Measurements from ENCODE around the gene TPD52L2. TPM values are rescaled to one million over a fixed set of nuclear protein-coding genes. Genes with fewer than 3 reads are reported as not detected.

The TPD52L2 gene
- total RNA-seq, 1 experiment from 2014 or later = 192 TPM

GRCh38 chr20:63934271-63935068, 69.4 kb downstream of the TPD52L2 start:
- no peaks in the 10 kb centered on the region for H3K4me1 Mint-ChIP-seq (ENCODE audit: low read depth, unreplicated experiment)
- CTCF ChIA-PET = no interaction called here
- TF ChIP-seq, protein P1, sequence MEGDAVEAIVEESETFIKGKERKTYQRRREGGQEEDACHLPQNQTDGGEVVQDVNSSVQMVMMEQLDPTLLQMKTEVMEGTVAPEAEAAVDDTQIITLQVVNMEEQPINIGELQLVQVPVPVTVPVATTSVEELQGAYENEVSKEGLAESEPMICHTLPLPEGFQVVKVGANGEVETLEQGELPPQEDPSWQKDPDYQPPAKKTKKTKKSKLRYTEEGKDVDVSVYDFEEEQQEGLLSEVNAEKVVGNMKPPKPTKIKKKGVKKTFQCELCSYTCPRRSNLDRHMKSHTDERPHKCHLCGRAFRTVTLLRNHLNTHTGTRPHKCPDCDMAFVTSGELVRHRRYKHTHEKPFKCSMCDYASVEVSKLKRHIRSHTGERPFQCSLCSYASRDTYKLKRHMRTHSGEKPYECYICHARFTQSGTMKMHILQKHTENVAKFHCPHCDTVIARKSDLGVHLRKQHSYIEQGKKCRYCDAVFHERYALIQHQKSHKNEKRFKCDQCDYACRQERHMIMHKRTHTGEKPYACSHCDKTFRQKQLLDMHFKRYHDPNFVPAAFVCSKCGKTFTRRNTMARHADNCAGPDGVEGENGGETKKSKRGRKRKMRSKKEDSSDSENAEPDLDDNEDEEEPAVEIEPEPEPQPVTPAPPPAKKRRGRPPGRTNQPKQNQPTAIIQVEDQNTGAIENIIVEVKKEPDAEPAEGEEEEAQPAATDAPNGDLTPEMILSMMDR (IDR thresholded peaks at IDR 0.05; ENCODE audit: unreplicated experiment) = no peak

DNA sequence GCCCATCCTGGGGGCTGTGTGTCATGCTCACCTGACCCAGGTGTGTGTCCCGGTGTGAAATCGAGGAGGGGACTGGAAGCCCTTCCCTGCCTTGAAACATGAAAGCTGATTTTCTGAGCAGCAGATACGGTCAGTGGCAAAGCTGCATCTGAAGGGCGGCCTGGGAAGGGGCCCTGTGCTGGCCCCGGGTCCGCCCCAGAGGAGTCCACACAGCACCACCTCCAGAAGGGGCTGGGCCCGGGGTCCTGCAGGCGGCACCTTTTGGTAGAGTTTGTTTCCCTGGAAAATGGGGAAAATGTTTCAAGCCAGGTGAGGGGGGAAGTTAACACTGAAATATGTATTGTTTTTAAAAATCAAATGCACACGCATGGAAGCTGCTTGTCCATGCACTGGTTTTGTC, 70.4 kb downstream of the TPD52L2 start:
- Mint-ChIP-seq H3K27ac (ENCODE audit: unreplicated experiment) (no peak overlapping the region), H3K4me3 (ENCODE audit: low read depth, unreplicated experiment) (no peak overlapping the region), H3K36me3 (ENCODE audit: insufficient read depth, unreplicated experiment) (peaks cover 79% of the 10 kb centered on the region), H3K27me3 (ENCODE audit: unreplicated experiment) (no peaks in the 10 kb centered on the region), H3K4me1 (ENCODE audit: low read depth, unreplicated experiment) (no peaks in the 10 kb centered on the region), H3K9me3 (ENCODE audit: low read depth, unreplicated experiment) (no peaks in the 10 kb centered on the region)
- TF ChIP-seq, protein P1 (IDR thresholded peaks at IDR 0.05; ENCODE audit: unreplicated experiment) = no peak
- CTCF ChIA-PET = no interaction called here
- no TSS peak for BruUV-seq (replicated peaks)
- intact Hi-C loops (cut with micrococcal nuclease; ENCODE audit: unreplicated experiment) = no loop called here
- DNase-seq = no peak

More at GRCh38 chr20:63934271-63935068, 69.4 kb downstream of the TPD52L2 start:
- Mint-ChIP-seq H3K36me3 (ENCODE audit: insufficient read depth, unreplicated experiment) (peaks cover 78% of the 10 kb centered on the region), H3K9me3 (ENCODE audit: low read depth, unreplicated experiment) (no peaks in the 10 kb centered on the region), H3K27ac (ENCODE audit: unreplicated experiment) (no peak overlapping the region), H3K4me3 (ENCODE audit: low read depth, unreplicated experiment) (no peak overlapping the region), H3K27me3 (ENCODE audit: unreplicated experiment) (no peaks in the 10 kb centered on the region)
- no TSS peak for BruUV-seq (replicated peaks)
- intact Hi-C loops (cut with micrococcal nuclease; ENCODE audit: unreplicated experiment) = no loop called here
- no peak for DNase-seq

GRCh38 chr20:63937596-63937995, 72.5 kb downstream of the TPD52L2 start:
- intact Hi-C loops (cut with micrococcal nuclease; ENCODE audit: unreplicated experiment) = no loop called here
- no TSS peak for BruUV-seq (replicated peaks)
- Mint-ChIP-seq H3K4me1 (ENCODE audit: low read depth, unreplicated experiment) (no peaks in the 10 kb centered on the region), H3K9me3 (ENCODE audit: low read depth, unreplicated experiment) (no peaks in the 10 kb centered on the region), H3K36me3 (ENCODE audit: insufficient read depth, unreplicated experiment) (peaks cover 79% of the 10 kb centered on the region), H3K27me3 (ENCODE audit: unreplicated experiment) (no peaks in the 10 kb centered on the region), H3K27ac (ENCODE audit: unreplicated experiment) (no peak overlapping the region), H3K4me3 (ENCODE audit: low read depth, unreplicated experiment) (no peak overlapping the region)
- TF ChIP-seq, protein P1 (IDR thresholded peaks at IDR 0.05; ENCODE audit: unreplicated experiment) = no peak
- CTCF ChIA-PET = interaction anchor here (0.7 kb wide), 1 partner anchor 1969 kb away, joined by 4 read pairs; no protein-coding TSS in a partner anchor
- no peak for DNase-seq

DNA sequence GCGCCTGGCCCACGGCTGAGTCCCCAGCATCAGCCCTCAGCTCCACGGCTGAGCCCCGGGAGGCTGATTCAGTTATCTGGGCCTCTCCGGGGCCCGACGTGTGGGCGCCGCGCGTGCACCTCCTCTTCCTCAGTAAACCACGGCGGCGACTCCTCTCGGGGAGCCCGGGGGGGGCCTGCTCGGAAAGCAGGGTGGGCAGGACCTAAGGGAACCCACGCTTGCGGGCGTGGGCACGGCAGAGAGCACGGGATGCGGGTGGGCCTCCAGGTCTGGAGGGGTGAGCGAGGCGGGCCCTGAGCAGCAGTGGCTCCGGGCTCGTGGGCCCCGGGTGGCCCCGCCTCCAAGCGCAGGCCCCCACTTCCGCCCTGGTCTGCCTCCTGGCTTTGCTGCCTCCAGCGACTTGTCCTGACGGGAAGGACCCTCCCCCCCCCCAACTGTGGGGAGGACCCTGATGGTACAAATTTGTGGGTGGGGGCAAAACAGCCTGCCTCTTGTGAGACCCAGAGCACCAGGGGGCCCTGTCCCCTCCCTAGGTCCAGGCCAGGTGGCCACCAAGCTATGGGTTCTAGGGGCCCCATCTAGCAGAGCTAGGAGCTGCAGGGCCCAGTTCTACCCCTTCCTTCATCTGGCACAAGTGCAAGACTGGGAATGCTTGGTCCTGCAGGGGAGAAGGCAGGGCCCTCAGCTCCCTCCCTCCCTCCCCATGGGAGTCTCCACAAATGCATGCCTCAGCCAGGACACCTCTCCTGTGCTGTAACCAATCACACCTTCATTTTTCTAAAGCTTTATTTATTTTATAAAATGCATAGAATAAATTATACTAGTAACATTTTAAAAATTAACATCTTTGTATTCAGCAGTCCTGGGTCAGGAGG, 74.2 kb downstream of the TPD52L2 start:
- Mint-ChIP-seq H3K27me3 (ENCODE audit: unreplicated experiment) (no peaks in the 10 kb centered on the region), H3K36me3 (ENCODE audit: insufficient read depth, unreplicated experiment) (peaks cover 90% of the 10 kb centered on the region), H3K4me1 (ENCODE audit: low read depth, unreplicated experiment) (no peaks in the 10 kb centered on the region), H3K27ac (ENCODE audit: unreplicated experiment) (no peak overlapping the region), H3K9me3 (ENCODE audit: low read depth, unreplicated experiment) (no peaks in the 10 kb centered on the region), H3K4me3 (ENCODE audit: low read depth, unreplicated experiment) (no peak overlapping the region)
- intact Hi-C loops (cut with micrococcal nuclease; ENCODE audit: unreplicated experiment) = no loop called here
- no peak for DNase-seq
- TF ChIP-seq, protein P1 (IDR thresholded peaks at IDR 0.05; ENCODE audit: unreplicated experiment) = no peak
- CTCF ChIA-PET = interaction anchor here (0.8 kb wide), 1 partner anchor 18 kb away, joined by 4 read pairs; no protein-coding TSS in a partner anchor
- no TSS peak for BruUV-seq (replicated peaks)

Data from Calu3 (cell line).